HTR-8/SVneo (cell line): ENCODE results near the gene UGT1A8.
"Not testable (repeated sequence)": the region's sequence is repeated elsewhere in the genome, so short reads cannot be mapped to it uniquely, and the experiment has no call there.

ENCODE experiments used
- DNase-seq: peaks from one replicate; pipeline ENCODE4 v3.0.0; 2011; ENCODE audit warnings: low spot score, mixed read lengths; ENCODE audit not compliant: insufficient read length
- FAIRE-seq: peaks from 2 replicates; lab custom pipeline; 2011; peaks lifted over from hg19 to GRCh38; lab: Jason Lieb, UNC

The UGT1A8 gene

DNA sequence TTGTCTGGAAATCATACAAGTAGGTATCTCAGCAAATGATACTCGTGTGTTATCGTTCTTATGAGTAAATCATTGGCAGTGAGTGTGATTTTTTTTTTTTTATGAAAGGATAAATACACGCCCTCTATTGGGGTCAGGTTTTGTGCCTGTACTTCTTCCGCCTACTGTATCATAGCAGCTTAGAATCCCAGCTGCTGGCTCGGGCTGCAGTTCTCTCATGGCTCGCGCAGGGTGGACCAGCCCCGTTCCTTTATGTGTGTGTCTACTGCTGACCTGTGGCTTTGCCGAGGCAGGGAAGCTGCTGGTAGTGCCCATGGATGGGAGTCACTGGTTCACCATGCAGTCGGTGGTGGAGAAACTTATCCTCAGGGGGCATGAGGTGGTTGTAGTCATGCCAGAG is 18.9 kb downstream of the UGT1A8 start, which contains the start of gene UGT1A10:
Gene UGT1A10 (plus strand): TSS at position 143 of the 400 bp plus-strand sequence. CDS start 75 bp downstream, at position 218.
- FAIRE-seq, DNase-seq: not testable (repeated sequence)

DNA sequence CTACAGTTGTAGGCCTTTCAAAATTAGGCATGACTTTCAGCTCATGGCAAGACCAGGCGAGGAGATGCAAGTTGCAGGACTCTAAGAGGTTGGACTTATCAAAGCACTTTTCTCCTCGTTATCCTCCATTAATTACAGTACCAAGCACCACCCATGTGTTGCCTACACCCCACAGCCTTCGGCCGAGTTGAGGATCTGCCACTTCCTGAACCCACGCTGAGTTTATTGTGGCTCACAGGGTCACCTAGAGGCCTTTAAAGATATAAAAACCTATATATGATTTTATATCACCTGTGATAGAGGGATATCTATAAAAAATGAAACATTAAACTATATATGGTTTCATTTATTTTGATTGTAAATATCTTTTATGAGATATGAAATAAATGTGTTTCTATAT is 21.4 kb downstream of the UGT1A8 start:
- FAIRE-seq (no peak), DNase-seq (no peak)

GRCh38 chr2:233639860-233640259 is 22.4 kb downstream of the UGT1A8 start:
- DNase-seq (no peak), FAIRE-seq (no peak)

- no peak for DNase-seq
- FAIRE-seq, result no peak
These were observed 25.7 kb downstream of the UGT1A8 start for GRCh38 chr2:233643128-233643527.

GRCh38 chr2:233646033-233646432 is 28.6 kb downstream of the UGT1A8 start:
- FAIRE-seq, DNase-seq: not testable (repeated sequence)

DNA sequence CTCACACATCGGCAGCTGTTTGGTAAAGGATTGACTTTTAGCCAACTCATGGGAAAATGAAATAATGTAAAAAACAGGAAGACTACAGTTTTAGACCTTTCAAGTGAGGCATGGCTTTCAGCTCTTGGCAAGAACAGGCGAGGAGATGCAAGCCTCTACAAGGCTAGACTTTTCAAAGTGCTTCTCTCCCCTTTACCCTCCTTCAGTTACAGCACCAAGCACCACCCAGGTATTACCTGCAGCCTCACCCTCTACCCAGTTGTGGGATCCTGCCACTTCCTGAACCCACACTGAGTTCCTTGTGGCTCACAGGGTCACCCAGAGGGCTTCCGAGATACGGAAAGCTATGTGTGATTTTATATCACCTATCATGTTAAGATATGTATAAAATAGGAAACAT is 33.5 kb downstream of the UGT1A8 start:
- FAIRE-seq (no peak), DNase-seq (no peak)

DNA sequence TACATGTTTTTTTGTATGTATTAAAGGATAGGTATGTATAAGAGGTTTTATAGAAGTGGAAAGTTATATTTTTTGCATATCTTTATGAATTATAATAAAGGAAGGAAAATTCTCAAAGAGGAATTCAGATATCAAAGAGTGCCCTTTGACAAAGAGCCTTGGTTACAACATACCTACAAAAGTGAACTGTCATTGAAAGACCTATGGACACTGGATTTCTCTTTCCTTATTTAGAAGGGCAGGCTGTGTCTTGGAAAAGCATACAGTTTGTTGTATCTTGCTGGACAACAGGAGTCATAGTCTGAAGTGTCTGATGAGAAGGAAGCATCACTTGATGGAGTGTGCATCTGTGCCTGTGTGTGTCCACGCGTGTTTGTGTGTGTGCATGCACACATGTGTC is 34.0 kb downstream of the UGT1A8 start:
- DNase-seq (no peak), FAIRE-seq (no peak)

GRCh38 chr2:233654501-233654900 is 37.1 kb downstream of the UGT1A8 start:
- FAIRE-seq (no peak), DNase-seq (no peak)

DNA sequence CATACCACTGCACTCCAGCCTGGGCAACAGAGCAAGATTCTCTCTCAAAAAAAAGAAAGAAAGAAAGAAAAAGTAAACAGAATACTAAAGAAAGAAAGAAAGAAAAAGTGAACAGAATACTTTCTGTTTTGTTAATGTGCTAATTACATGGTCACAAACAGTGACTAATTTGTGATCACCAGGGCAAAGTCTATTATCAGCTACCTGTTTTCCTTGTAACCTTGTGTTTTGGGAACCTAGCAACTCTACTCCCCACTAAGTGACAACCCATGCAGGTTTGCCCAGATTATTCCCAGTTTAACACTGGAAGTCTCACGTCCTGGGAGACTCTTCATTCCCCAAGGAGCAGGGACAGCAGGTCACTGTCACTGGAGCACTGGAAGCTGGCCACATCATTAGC is 37.6 kb downstream of the UGT1A8 start:
- DNase-seq (no peak), FAIRE-seq (no peak)

- peak; percentile 55 for FAIRE-seq
- not testable (repeated sequence) for DNase-seq
These were observed 38.5 kb downstream of the UGT1A8 start for GRCh38 chr2:233655943-233656342.

GRCh38 chr2:233656443-233656842 is 39.0 kb downstream of the UGT1A8 start:
- peak; percentile 28 for FAIRE-seq
- no peak for DNase-seq

- no peak for DNase-seq
- no peak for FAIRE-seq
These were observed 41.2 kb downstream of the UGT1A8 start for GRCh38 chr2:233658610-233659009.

DNA sequence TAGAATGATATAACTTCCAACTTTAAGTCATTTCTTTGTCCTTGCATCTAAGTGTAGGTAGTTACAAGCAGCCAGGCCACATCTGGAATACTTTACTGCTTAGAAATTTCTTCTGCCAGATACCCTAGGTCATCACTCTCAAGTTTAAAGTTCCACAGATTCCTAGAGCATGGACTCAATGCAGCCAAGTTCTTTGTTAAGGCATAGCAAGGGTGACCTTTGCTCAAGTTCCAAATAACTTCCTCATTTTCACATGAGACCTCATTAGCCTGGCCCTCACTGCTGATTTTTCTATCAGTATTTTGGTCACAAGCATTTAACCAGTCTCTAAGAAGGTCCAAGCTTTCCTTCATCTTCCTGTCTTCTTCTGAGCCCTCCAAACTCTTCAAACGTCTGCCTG is 46.5 kb downstream of the UGT1A8 start:
- no peak for DNase-seq
- FAIRE-seq, result no peak

DNA sequence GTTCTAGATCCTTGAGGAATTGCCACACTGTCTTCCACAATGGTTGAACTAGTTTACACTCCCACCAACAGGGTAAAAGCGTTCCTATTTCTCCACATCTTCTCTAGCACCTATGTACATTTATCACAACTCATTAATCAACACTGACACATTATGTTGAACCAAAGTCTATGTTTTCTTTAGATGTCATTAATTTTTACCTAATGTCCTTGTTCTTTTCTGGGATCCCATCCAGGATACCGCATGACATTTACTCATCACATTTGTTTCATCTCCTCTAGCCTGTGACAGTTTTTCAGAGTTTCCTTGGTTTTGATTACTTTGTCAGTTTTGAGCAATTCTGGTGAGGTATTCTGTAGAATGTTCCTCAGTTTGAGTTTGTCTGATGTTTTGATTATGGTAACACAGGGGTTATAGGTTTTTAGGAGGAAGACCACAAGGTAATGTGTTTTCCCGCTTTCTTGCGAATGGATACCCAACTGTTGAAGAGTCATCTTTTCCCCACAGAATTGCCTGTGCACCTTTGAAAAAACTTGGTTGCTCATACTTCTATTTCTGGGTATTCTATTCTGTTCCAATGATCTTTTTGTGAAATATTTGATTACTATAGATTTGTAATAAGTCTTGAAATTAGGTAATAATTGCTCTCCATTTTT is 51.3 kb downstream of the UGT1A8 start:
- DNase-seq, result no peak
- FAIRE-seq, result no peak

GRCh38 chr2:233671290-233672161 is 54.1 kb downstream of the UGT1A8 start, which contains the start of gene UGT1A9:
Gene UGT1A9, plus strand, starts transcription at chr2:233671898. Its CDS starts 37 bp downstream, at chr2:233671935.
- FAIRE-seq, result no peak
- no peak for DNase-seq

- no peak for FAIRE-seq
- DNase-seq, result no peak
These were observed 55.5 kb downstream of the UGT1A8 start for GRCh38 chr2:233672886-233673285.

- FAIRE-seq, result no peak
These were observed 56.5 kb downstream of the UGT1A8 start for GRCh38 chr2:233673896-233674295.

GRCh38 chr2:233674314-233674713 is 56.9 kb downstream of the UGT1A8 start:
- DNase-seq, result no peak
- FAIRE-seq, result no peak

More at GRCh38 chr2:233673896-233674295, 56.5 kb downstream of the UGT1A8 start:
- DNase-seq, result no peak

- DNase-seq (no peak), FAIRE-seq (no peak)
These were observed 57.6 kb downstream of the UGT1A8 start for GRCh38 chr2:233674995-233675394.

GRCh38 chr2:233676046-233676445 is 58.6 kb downstream of the UGT1A8 start:
- FAIRE-seq, result no peak
- no peak for DNase-seq

DNA sequence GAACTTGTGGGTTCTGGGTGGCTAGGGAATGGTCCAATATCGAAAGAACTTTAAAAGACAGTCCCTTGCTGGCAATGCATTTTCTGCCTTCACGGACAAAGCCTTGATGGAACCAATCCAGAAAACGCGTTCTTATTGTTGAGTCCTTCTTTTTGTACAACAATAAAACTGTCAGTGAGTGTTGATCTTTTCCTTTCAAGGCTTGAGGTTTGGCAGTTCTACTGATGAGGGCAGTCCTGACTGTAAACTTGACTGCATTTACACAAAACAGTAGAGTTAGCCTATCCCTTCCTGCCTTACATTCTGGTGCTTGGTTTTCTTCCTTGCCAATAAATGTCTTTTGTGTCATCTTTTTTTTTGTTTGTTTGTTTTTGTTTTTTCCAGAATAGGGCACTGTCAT is 61.8 kb downstream of the UGT1A8 start:
- FAIRE-seq, result no peak
- no peak for DNase-seq
